HG02885 (cell line): ENCODE data around the gene ALDH1L1.

Experiments
- ATAC-seq: cut with Tn5 transposase; IDR thresholded peaks from one replicate; pipeline ENCODE4 v1.9.1; 2021; ENCODE audit warnings: mild to moderate bottlenecking; ENCODE audit not compliant: unreplicated experiment, poor library complexity

ALDH1L1 gene

GRCh38 chr3:126197343-126197742 is 17.0 kb upstream of the ALDH1L1 start:
- no peak for ATAC-seq

- ATAC-seq = no peak
Observed at GRCh38 chr3:126194713-126195305, 14.4 kb upstream of the ALDH1L1 start.

- no peak for ATAC-seq
Observed at GRCh38 chr3:126191246-126191645, 10.9 kb upstream of the ALDH1L1 start.

GRCh38 chr3:126187920-126188319 is 7.5 kb upstream of the ALDH1L1 start:
- no peak for ATAC-seq

DNA sequence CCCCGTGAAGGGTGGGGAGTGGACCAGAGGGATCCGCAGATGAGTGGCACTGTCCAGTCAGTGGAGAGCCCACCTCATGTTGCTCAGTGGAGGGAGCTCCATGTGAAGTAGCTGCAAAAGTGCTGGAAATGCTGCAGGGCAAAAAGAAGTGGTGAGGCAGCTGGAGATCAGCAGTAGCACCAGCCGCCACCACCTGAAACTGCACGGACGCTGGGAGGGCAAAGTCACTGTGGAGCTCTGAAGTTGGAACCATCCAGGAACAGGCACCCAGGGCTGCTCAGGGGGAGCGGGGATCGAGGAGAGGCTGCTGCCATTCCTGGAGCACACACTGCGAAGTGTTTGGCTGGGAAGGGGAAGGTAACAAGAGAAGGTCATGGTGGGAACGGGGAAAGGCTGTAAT is 6.4 kb upstream of the ALDH1L1 start:
- no peak for ATAC-seq

- no peak for ATAC-seq
Observed at GRCh38 chr3:126186271-126186670, 5.9 kb upstream of the ALDH1L1 start.

- no peak for ATAC-seq
Observed at GRCh38 chr3:126184465-126185000, 4.1 kb upstream of the ALDH1L1 start.

GRCh38 chr3:126181398-126181725 is 976 bp upstream of the ALDH1L1 start:
- no peak for ATAC-seq

DNA sequence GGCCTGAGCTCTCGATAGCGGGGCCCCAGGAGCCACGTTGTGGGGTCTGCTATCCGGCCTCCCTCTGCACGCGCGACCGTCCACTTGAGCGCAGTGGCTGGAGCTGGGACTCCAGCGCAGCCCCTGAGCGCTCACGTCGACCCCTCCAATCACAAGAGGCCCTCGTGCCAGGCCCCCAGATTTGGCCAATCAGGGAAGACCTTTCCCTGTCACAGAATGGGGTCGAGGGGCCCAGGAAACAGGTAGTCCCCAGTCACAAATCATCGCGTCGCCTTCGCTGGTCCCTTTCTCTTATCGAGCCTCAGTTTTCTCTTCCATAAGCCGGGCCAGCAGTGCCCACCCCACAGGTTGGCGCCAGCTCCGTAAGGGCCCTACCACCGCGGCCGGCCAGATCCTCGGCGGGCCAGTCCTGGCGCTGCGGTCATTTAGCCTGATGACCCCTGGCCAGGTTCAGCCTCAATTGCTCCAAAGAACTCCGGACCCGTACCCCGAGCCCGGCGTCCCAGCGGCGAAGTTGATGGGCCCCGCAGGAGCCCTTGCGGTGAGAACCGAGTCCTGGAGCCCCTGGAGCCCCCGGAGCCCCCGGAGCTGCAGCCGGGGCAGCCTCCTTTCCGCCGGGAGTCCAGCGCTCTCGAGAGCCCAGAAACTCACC is 435 bp downstream of the ALDH1L1 start:
- ATAC-seq = no peak

GRCh38 chr3:126170073-126170777 is 10.2 kb downstream of the ALDH1L1 start:
- ATAC-seq = no peak

- no peak for ATAC-seq
Observed at GRCh38 chr3:126167566-126167965, 12.8 kb downstream of the ALDH1L1 start.

DNA sequence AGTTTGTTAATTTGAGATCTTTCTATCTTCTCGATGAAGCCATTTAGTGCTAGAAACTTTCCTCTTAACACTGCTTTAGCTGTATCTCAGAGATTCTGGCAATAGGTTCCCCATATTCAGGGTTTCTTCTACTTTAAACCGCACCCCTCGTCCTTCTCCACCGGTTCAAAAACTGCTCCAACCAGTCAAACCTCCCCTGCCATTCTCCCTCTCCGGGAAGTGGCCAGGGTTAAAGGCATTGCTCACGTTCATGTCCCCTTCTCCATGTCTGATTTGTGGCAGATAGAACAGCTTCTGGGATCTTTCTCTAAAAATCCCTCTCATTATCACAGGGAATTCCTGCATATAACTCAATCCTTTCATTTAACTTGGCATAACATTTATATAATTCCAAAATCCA is 14.4 kb downstream of the ALDH1L1 start:
- ATAC-seq = no peak

- ATAC-seq = no peak
Observed at GRCh38 chr3:126161309-126161708, 19.1 kb downstream of the ALDH1L1 start.

GRCh38 chr3:126160243-126161210 is 19.9 kb downstream of the ALDH1L1 start:
- no peak for ATAC-seq

- no peak for ATAC-seq
Observed at GRCh38 chr3:126159476-126159875, 20.9 kb downstream of the ALDH1L1 start.

GRCh38 chr3:126158912-126159454 is 21.4 kb downstream of the ALDH1L1 start:
- ATAC-seq = no peak

GRCh38 chr3:126158016-126158911 is 22.1 kb downstream of the ALDH1L1 start:
- no peak for ATAC-seq

GRCh38 chr3:126157083-126157768 is 23.2 kb downstream of the ALDH1L1 start:
- ATAC-seq = no peak

DNA sequence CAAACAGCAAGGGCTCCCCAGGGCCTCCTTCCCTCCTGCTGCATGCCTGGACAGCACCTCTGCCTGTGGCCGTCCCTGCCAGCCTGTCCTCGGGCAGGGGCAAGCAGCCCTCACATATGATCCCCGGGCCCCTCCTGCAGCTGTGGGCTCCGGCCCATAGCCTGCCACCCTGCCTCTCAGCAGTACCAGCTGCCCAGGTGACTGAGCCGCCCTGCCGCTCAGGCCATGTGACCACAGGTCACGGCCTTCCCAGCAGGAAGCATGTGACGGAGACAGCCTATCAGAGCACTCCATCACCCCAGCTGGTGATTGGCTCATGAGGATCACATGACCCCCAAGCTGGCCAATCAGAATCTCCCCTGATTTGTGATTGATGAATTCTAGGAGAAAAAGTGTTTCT is 23.9 kb downstream of the ALDH1L1 start:
- peak; percentile 49 for ATAC-seq
